Pons (tissue), 1 donor: ENCODE data around the gene PDE10A.
A peak's percentile ranks its signal among the peaks of the same experiment; 100 is the strongest.
"Not testable (repeated sequence)": the region's sequence is repeated elsewhere in the genome, so short reads cannot be mapped to it uniquely, and the experiment has no call there.

Experiments used
- DNase-seq: peaks from one replicate; pipeline ENCODE4 v3.0.0-alpha.2; 2016; ENCODE audit warnings: low spot score

The PDE10A gene

DNA sequence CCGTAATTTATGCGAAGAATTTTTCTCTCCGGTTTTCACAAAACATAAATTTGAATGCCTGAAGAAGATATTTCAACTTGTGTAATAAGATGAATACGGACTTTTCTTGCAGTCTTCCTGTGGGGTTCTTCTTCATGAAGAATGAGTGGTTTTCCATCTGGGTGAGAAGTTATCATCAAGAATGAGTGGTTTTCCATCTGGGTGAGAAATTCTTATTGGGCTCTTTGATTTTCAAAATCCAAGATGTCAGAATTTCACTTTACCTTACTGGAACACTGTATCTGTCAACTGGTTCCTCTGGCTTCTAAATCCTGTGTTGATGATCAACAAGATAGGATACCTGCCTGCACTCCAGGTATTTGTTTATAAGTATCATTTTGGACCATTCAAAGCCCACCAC lies 193.6 kb downstream of the PDE10A start:
- no peak for DNase-seq

GRCh38 chr6:165468340-165469235 lies 194.5 kb downstream of the PDE10A start:
- DNase-seq = no peak

DNA sequence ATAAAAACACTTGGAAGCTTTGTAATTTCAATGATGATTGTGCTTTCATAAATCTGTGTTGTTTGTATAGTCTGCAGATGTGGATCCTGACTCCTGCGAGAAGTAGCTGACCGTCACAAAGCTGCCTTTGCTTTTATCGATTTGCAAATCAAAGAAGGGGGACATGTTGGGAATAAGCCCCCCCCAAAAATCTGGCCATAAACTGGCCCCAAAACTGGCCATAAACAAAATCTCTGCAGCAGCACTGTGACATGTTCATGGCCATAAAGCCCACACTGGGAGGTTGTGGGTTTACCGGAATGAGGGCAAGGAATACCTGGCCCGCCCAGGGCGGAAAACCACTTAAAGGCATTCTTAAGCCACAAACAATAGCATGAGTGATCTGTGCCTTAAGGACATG lies 199.5 kb downstream of the PDE10A start:
- not testable (repeated sequence) for DNase-seq

DNA sequence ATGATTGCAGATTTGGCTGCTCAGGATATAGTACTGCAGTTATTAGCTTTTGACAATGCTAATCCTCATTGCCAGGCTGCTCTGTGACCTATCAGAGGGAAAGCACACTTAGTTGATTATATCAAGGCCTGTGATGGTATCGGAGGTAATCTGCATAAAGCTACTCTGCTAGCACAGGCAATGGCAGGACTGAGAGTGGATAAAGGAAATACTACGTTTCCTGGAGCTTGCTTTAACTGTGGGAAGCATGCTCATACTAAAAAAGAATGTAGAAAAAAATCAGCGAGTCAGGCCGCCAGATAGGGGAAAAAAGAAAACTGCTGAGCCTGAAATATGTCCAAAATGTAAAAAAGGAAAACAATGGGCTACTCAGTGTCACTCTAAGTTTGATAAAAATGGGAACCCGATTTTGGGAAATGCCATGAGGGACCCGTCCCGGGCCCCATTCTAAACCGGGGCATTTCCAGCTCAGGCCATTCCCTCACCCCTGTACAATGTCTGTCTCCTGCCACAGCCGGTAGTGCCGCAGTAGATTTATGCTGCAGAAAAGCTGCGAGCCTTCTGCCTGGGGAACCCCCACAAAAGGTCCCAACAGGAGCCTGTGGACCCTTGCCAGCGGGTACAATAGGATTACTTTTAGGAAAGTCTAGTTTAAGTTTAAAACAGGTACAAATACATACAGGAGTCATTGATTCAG lies 203.3 kb downstream of the PDE10A start:
- DNase-seq = not testable (repeated sequence)

- DNase-seq = no peak
Observed at GRCh38 chr6:165458134-165458533, 204.9 kb downstream of the PDE10A start.

GRCh38 chr6:165456286-165456685 lies 206.8 kb downstream of the PDE10A start:
- no peak for DNase-seq

- DNase-seq = no peak
Observed at GRCh38 chr6:165455488-165455887, 207.6 kb downstream of the PDE10A start.

DNA sequence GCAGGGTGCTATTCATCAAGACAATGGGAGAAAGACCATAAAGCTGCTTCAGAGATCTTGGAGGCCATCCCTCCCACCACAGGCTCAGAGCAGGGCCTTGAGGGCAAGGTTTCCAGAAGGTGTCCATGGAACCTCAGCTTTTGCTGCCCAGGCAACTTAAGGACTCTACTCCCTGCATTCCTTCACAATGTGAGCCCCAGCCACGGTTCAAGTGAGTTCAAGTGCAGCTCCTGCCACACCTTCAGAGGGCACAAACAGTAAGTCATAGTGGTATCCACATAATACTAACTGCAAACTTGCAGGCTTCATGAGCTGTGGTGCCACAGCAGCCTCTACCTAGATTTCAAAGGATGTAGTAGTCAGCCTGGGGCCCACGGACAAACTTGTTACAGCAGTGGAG lies 209.6 kb downstream of the PDE10A start:
- DNase-seq = no peak

DNA sequence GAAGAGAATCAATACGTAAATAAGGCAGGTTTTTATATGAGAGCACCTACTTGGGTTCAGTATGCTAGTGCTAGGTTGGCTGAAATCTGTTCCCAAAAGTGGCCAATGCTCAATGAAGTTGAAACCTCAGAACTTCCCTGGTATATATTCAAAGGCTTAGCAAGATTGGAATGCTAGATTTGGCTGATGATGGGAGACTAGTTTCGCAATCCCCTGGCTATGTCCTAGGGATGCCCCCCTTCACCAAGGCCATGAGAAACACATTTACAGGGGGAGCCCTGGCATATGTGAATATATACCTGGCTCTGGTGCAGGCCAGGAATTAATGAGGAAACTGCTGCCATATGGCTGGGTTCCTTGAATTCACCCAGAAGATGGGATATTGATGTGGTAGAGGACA lies 211.2 kb downstream of the PDE10A start:
- DNase-seq = no peak

DNA sequence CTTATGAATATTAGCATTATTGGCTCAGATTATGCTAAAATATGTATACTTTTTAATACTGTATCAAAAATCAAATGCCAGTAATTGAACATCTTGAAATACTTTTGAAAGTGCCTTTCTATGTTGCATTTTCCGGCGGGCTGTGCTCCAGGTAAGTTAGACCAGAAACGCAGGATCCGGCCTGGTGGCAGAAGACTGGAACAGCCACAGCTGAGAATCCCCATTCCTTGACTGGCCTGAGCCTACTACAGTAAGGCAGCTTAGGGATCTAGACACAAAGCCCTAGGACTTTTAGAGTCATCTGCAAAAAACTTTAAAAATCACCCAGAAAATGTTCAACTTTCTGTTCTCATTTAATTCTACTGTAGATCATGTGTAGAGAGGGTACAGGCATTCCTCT lies 214.8 kb downstream of the PDE10A start:
- no peak for DNase-seq

- no peak for DNase-seq
Observed at GRCh38 chr6:165447141-165447540, 215.9 kb downstream of the PDE10A start.

DNA sequence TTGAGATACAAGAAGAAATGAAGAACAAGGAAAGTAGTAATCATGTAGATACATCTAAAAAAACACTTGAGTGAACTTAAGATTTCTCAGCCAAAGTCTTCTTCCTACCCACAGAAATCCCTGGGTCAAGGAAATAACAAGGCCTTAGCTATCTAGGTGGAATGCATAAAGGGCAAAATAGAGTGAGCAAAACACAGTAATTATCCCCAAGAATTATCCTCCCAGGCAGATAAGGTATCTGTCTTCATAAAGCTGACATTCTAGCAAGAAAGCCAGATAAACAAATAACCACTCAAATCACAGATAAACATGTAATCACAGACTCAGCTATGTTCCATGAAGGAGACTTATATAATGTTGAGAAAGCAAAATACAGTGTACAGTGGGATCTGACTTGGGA lies 216.7 kb downstream of the PDE10A start:
- DNase-seq = no peak

- no peak for DNase-seq
Observed at GRCh38 chr6:165443462-165443861, 219.6 kb downstream of the PDE10A start.

DNA sequence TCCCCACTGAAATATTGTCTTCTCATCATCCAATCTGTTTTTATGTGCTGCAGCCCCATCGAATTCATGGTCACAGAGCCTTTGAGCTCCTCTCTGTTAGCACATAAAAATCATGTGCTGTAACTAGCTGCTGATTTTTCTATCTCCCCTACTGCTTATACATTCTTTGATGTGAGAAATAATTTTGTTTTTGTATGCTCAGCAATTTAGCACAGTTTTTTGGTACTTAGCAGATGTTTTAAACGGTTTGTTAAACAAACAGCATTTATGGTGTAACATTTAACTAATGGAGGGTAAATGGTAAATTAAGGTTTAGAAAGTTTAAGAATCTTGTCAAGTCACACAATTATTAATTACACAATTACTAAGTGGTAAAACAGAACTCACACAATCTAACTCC lies 221.9 kb downstream of the PDE10A start:
- DNase-seq = no peak

- peak; percentile 70 for DNase-seq
Observed at GRCh38 chr6:165439928-165440554, 223.0 kb downstream of the PDE10A start.

DNA sequence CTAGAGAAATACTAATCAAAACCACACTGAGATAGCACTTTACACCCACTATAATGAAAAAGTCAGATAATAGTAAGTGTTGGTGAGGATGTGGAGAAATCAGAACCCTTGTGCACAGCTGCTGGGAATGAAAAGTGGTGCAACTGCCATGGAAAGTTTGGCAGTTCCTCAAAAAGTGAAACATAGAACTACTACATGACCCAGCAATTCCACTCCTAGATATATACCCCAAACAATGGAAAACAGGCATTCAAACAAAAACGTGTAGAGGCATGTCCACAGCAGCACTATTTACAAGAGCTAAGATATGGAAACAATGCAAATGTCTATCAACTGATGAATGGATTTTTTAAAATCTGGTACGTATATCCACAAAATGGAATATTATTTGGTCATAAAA lies 236.1 kb downstream of the PDE10A start:
- DNase-seq = no peak

DNA sequence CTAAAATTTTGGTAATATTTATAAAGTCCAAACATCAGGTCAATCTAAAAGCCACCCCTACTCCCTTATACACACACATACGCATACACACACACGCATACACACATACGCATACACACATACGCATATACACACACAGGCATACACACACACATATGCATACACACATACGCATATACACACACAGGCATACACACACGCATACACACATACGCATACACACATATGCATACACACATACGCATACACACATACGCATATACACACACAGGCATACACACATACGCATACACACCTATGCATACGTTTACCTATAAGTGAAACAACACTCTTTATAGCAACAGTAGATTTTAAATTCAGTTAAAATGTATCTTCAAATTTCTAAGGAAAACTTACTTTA lies 240.8 kb downstream of the PDE10A start:
- DNase-seq = no peak

DNA sequence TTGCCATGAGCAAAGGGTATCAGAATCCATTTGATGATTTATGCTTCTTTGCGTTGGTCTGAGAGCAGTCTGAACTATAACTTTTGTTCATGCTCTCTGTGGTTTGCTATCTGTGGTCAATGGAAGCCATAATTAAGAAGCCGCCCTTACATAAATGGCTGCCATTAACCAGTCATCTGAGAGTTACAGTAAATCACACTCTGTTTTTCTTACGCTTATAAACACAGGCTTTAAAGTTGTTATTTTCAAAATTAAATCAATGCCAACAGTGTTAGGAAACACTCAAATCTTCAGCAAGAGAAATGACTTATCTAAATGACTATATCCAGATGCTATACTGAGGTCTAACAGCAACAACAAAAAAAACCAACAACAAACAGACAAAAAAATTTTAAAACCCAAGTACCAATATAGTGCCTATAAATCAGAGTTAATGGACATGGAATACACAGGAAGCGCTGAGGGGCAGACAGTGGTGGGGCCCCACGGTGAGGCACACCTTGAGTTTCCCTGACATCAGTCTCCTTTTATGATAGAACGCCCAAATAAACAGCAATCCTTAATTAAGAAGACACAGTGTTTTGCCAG lies 245.7 kb downstream of the PDE10A start:
- DNase-seq = no peak

DNA sequence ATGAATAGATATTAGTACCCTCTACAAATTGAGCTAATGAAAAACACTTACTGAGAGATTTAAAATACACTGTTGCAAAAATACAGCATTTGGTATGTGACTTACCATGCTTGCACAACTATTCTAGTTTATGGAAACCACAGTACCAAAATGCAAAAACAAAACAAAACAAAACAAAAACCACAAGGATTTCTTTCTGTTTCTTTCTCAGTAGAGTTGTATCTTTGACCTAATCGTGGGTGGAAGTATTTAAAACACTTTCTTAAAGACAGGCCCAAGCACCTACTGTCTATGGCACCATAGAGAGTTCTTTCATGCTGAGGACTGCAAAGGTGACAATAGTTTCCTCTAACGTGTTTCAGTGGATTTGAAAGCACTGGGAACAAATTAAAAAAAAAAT lies 258.3 kb downstream of the PDE10A start:
- DNase-seq = no peak

DNA sequence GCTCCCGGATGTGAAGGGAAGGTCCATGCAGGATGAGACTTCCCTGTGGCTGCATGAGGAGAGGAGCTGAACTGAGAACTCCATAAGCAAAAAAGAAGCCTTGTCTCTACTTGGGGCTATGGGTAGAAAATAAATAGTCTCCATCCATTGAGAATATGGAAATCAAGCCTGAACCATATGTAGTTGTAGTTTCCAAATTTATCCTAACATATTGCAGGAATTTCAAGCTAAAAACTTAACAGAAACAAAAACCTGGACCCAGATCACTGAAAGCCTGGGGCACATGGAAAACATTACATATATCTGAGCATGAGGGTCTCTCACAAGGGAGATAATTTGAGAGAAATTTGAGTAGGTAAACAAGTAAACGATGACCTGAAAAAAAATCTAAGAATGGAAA lies 258.7 kb downstream of the PDE10A start:
- no peak for DNase-seq

DNA sequence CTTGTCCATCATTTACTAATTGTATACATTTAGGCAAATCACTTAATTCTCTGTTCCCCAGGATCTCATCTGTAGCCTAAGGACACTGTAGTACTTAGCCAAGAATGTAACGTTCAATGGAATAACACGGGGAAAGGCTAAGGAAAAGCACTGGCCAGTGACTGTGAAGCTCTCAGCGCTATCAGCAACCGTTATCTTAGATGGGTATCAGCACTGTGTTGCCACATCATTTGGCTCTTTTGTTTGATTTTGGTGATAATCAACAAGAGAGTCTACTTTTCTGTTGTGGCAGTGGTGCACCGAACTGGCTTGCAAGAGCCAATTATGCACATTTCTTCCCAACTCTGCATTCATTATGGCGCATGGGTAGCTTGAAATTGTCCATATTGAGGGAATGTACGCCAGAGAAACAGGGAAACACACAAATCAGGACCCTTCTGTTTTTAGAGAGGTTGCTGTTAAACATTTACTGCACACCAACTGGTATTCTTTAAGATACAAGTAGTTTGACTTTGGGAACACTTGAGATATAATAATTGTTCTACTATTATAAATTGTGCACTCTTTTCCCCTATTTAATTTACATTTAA lies 259.9 kb downstream of the PDE10A start:
- no peak for DNase-seq

DNA sequence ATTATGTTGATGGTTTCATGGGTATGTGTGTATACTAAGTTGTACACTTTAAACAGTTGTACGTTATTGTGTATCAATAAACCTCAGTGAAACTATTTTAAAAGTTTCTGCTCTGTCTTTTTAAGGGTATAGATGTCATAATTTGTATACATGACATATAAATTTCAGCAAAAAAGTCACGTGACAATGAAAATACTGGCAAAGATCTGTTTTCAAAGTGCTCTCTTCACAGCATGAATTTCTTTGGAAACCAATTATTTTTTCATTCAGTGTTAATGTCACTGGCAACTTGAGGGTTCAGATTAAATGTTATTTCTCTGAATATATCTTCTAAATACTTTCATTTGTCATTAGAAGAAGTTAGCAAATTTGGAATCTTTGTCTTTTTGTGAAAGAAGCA lies 261.9 kb downstream of the PDE10A start:
- DNase-seq = no peak
